ENCODE results near the gene WBP11. TPM values are rescaled to one million over a fixed set of nuclear protein-coding genes. Genes with fewer than 3 reads are reported as not detected.

The WBP11 gene
- total RNA-seq, 1 experiment from 2014 or later = 108 TPM

- H3K9me3 ChIP-seq (ENCODE audit: control insufficient read depth, low read depth, low read length) = no peaks in the 10 kb centered on the region
- no peaks in the 10 kb centered on the region for H4K20me1 ChIP-seq (ENCODE audit: control insufficient read depth, insufficient read depth, insufficient read length)
- Mint-ChIP-seq H3K9me3 (peaks cover 7 to 9% of the 10 kb centered on the region in 2 experiments), H3K27me3 (ENCODE audit: low read depth) (no peaks in the 10 kb centered on the region), H3K4me3 (no peak overlapping the region), H3K4me1 (peaks cover 7 to 8% of the 10 kb centered on the region in 2 experiments; a peak in 3 of 4 replicates), H3K36me3 (ENCODE audit: insufficient read depth in 1 of 3, low read depth in 3 of 3) (peaks cover 0 to 10% (median 0%) of the 10 kb centered on the region in 3 experiments; a peak in 2 of 7 replicates), H3K27ac (no peak overlapping the region)
- DNase-seq = no peak
- H2BK5ac ChIP-seq (ENCODE audit: insufficient read length, low read length) = no peak overlapping the region
- no CpG with 5 or more reads among the region's 4 CpGs for WGBS (ENCODE audit: extremely low coverage, insufficient read length, low lambda C conversion rate)
- no peak overlapping the region for H2BK12ac ChIP-seq (ENCODE audit: insufficient read length, low read depth, low read length)
- no peak for TF ChIP-seq CTCF (conservative IDR thresholded peaks at IDR 0.05)
- no peak overlapping the region for H3K4me2 ChIP-seq (ENCODE audit: insufficient read depth, insufficient read length, low read length)
- H2BK15ac ChIP-seq (ENCODE audit: low read depth, low read length) = no peak overlapping the region
- no peak overlapping the region for H4K91ac ChIP-seq (ENCODE audit: insufficient read length, low read depth, low read length)
- H3K23ac ChIP-seq (ENCODE audit: insufficient read length, low read depth, low read length) = no peak overlapping the region
- no peak overlapping the region for H3K18ac ChIP-seq (ENCODE audit: insufficient read length, low read depth, low read length)
- no peaks in the 10 kb centered on the region for H3K79me2 ChIP-seq (ENCODE audit: insufficient read depth, low read length)
- H3K27me3 ChIP-seq (ENCODE audit: insufficient read depth, low read length) = no peaks in the 10 kb centered on the region
- no peak overlapping the region for H3K14ac ChIP-seq (ENCODE audit: insufficient read depth, low read length)
- H3K56ac ChIP-seq (ENCODE audit: insufficient read length, low read depth, low read length) = no peak overlapping the region
- no peak overlapping the region for H3K9ac ChIP-seq (ENCODE audit: extremely low read depth, insufficient read length, low read length)
- H3K23me2 ChIP-seq (ENCODE audit: insufficient read length, low read depth, low read length, poor library complexity, severe bottlenecking) = no peaks in the 10 kb centered on the region
- H3T11ph ChIP-seq (ENCODE audit: low read length) = no peak overlapping the region
- H2BK120ac ChIP-seq (ENCODE audit: low read depth, low read length, poor library complexity, severe bottlenecking) = no peak overlapping the region
- no peak overlapping the region for H3K4ac ChIP-seq (ENCODE audit: low read depth, low read length)
- no peak overlapping the region for H3K27ac ChIP-seq (ENCODE audit: insufficient read length, low read depth, low read length)
- H3K4me1 ChIP-seq (ENCODE audit: insufficient read depth, low read length) = no peaks in the 10 kb centered on the region
- no peak overlapping the region for H2AK5ac ChIP-seq (ENCODE audit: insufficient read length, low read length)
- H2BK20ac ChIP-seq (ENCODE audit: low read depth, low read length, poor library complexity, severe bottlenecking) = no peak overlapping the region
- no peak overlapping the region for H4K8ac ChIP-seq (replicated peaks; ENCODE audit: insufficient read length, low read depth, low read length)
- no peak overlapping the region for H2AFZ ChIP-seq (ENCODE audit: low read length)
- no peak overlapping the region for H4K5ac ChIP-seq (ENCODE audit: insufficient read length, low read depth, low read length)
- H3K79me1 ChIP-seq (ENCODE audit: insufficient read depth, low read depth, low read length, poor library complexity, severe bottlenecking) = no peaks in the 10 kb centered on the region
Observed at GRCh38 chr12:14840616-14841015, 37.3 kb upstream of the WBP11 start.

Measured in H9 (cell line).